Measurements from ENCODE around the gene TSPEAR.
"Not testable (repeated sequence)": the region's sequence is repeated elsewhere in the genome, so short reads cannot be mapped to it uniquely, and the experiment has no call there.

The TSPEAR gene

DNA sequence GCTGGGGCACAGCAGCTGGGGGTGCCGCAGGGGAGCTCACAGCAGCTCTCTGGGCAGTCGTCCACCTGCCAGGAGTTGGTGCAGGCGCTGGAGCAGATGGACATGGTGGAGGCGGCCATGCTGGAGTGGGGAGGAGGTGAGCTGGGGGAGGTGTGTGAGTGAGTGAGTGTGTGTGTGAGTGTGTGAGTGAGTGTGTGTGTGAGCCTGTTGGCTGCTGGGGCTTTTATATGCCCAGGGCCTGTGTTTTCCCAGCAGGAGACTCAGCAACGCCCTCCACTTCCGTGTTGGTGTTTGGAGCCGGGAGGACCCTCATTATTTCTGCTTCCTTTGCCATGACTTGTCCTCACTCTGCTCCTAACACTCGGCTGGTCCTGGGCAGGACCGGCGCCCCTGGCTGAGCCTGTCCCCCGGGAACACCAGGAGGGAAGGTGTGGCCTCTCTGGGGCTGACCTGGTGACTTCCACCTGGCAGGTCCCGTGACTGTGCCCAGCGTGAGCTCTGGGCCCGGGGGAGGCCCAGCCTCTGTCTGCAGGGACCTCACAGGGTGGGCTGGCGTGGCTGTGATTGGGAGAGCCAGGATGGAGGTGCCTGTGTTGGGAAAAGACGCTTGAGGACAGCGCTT, 159.9 kb downstream of the TSPEAR start, which contains the start of gene KRTAP10-2:
KRTAP10-2 (minus strand) TSS at position 166 of the 622 bp plus-strand sequence; CDS start at position 119, 47 bp downstream.
- intact Hi-C loops (cut with DNase I): no loop called here
- peak in 10 of 42 donors; percentile 2 to 21 (median 6) for DNase-seq

DNA sequence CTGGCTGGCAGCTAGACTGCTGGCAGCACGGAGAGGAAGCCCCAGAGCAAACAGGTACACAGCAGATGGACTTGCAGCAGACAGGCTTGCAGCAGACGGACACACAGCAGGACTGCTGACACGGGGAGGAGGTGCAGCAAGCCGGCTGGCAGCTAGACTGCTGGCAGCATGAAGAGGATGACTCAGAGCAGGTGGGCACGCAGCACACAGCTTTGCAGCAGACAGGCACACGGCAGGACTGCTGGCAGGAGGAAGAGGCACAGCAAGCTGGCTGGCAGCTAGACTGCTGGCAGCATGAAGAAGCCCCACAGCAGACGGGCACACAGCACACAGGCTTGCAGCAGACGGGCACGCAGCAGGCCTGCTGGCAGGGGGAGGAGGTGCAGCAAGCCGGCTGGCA, 160.6 kb downstream of the TSPEAR start:
- peak in 5 of 42 donors; percentile 1 to 23 (median 11) for DNase-seq
- intact Hi-C loops (cut with DNase I): no loop called here

DNA sequence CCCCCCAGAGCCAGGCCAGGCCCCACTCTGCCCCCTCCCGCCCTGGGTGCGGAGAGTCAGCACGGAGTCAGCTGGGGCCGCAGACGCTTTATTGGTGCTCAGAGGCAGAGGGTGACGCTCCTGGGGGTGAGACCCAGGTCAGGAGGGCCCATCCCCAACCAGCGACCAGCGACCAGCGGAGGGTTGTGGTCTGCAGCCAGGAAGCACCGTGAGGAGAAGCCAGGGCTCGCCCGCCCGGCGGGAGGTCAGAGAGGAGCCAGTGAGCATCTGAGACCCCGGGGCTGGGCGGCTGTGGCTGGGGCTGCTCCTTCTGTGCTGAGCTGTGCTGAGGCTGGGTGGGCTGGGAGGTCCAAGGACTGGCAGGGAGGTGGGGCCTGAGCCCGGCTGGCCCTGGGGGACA, 161.1 kb downstream of the TSPEAR start:
- intact Hi-C loops (cut with DNase I): not testable (repeated sequence)
- peak in 10 of 42 donors; percentile 2 to 24 (median 9) for DNase-seq

DNA sequence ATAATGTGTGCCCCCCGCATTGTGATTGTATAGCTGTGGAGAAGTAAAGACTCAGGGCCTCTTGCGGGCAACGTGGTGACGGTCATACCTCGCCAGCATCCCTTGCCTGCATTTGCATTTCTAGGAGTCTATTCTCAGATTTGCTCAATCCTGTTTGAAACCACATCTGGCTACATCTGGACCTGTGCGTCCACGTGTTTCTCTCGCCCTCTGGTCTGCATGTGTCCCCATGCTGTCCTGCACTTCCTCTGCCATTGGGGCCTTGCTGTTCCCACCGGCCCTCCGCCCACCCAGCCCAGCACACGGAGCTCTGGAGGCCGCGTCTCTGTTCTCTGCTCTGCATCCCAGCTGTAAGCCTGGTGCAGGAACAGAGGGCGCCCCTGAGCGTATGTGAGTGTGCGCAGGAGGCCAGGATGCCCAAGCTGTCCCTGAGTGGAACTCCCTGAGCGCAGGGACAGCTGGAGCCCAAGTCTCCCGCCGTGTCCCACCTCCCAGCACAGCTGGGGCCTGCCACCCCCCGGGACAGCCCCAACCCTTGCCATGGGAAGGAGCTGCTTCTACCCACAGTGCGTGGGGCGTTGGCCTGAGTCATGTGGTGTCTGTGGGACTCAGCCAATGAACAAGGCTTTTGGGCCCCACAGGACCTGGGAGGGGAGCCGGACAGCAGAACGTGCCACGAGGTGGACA, 161.7 kb downstream of the TSPEAR start:
- intact Hi-C loops (cut with DNase I): no loop called here
- peak in 8 of 42 donors; percentile 7 to 30 (median 12) for DNase-seq

- intact Hi-C loops (cut with DNase I): no loop called here
- peak in 4 of 42 donors; percentile 6 to 20 (median 12) for DNase-seq
Measured at GRCh38 chr21:44548922-44549321, 162.4 kb downstream of the TSPEAR start.

- DNase-seq: peak in 3 of 42 donors; percentile 1 to 22 (median 4)
- intact Hi-C loops (cut with DNase I): no loop called here
Measured at GRCh38 chr21:44548381-44548780, 163.0 kb downstream of the TSPEAR start.

DNA sequence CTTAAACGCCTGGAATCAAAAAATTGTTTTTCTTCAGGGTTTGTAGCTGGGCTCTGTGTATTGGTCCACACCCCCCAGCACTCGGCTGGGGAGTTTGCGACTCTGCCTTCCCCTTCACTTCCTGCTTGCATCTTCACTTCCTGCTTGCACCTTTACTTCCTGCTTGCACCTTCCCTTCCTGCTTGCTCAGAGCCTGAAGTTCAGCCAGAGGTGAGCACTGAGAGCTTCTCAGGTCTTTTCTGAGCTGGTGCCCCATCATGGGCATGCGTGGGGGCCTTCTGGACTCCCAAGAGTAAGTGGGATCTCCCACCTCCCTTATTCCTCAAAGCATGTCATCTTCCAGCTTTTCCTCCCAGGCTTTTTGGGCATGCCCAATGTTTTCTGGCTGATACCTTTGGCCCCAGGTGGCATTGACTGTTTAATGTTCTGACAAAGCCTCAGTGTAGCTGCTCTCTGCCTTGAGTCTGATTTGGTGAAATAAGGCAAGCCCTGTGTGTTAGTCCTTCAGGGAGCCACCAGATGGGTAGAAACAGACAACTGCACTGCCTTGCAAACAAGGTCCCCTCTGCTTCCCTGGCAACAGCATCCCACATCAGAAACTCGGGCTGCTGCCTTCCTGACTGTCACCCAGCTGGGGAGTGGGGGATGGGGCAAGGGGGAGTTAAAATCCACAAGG, 163.6 kb downstream of the TSPEAR start:
- peak in 5 of 42 donors; percentile 1 to 21 (median 5) for DNase-seq
- intact Hi-C loops (cut with DNase I): no loop called here

- intact Hi-C loops (cut with DNase I): no loop called here
- peak in 3 of 42 donors; percentile 1 to 6 (median 1) for DNase-seq
Measured at GRCh38 chr21:44544566-44544965, 166.8 kb downstream of the TSPEAR start.

- no peak for DNase-seq
- intact Hi-C loops (cut with DNase I): no loop called here
Measured at GRCh38 chr21:44542716-44543115, 168.7 kb downstream of the TSPEAR start.

GRCh38 chr21:44540741-44541288, 170.6 kb downstream of the TSPEAR start:
- intact Hi-C loops (cut with DNase I): no loop called here

DNA sequence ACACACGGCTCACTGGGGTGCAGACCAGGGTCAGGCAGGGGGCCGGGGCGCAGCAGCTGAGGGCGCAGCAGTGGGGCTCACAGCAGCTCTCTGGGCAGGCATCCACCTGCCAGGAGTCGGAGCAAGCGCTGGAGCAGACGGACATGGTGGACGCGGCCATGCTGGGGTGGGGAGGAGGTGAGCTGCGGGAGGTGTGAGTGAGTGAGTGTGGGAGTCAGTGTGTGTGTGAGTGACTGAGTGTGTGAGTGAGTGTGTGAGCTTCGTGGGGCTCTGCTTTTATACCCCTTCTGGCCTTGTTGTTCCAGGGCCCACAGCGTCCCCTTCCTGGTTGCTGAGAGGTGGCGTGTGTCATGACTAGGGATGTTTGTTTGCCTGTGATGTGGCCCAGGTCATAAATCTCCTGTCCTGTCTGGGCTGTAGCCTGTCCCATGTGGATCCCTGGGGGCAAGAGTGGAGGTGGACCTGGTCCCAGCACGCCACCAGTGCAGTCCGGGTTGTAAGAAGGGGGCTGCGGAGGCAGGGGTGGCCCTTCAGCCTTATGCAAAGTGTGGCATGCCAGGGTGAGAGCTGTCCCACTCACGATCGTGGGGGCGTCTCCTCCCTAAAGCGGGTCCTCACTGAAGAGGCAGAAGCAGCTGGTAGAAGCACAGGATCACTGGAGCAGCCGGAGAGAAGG, 171.2 kb downstream of the TSPEAR start, which contains the start of gene KRTAP10-1:
KRTAP10-1 (minus strand) TSS at position 205 of the 676 bp plus-strand sequence; CDS start at position 160, 45 bp downstream.
- DNase-seq: peak in 10 of 42 donors; percentile 0 to 39 (median 14)
- intact Hi-C loops (cut with DNase I): no loop called here

More at GRCh38 chr21:44540741-44541288, 170.6 kb downstream of the TSPEAR start:
- DNase-seq: peak in 7 of 42 donors; percentile 1 to 29 (median 14)

DNA sequence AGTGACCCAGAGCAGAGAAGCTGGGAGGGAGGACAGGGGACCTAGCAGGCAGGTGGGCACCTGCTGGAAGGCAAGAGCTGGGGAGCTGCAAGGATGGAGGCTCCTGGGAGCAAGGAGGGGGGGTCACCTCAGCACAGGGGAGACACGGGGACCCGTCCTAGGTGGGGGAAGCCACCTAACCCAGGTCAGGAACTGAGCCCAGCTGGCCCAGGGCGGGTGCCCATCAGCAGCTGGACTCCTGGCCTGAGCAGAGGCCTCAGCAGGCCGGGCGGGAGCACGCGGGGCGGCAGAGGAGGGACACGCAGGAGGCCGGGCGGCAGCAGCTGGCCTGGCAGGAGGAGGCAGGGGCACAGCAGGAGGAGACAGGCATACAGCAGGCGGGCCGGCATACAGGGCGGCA, 172.3 kb downstream of the TSPEAR start:
- intact Hi-C loops (cut with DNase I): no loop called here
- peak in 8 of 42 donors; percentile 0 to 26 (median 6) for DNase-seq

DNA sequence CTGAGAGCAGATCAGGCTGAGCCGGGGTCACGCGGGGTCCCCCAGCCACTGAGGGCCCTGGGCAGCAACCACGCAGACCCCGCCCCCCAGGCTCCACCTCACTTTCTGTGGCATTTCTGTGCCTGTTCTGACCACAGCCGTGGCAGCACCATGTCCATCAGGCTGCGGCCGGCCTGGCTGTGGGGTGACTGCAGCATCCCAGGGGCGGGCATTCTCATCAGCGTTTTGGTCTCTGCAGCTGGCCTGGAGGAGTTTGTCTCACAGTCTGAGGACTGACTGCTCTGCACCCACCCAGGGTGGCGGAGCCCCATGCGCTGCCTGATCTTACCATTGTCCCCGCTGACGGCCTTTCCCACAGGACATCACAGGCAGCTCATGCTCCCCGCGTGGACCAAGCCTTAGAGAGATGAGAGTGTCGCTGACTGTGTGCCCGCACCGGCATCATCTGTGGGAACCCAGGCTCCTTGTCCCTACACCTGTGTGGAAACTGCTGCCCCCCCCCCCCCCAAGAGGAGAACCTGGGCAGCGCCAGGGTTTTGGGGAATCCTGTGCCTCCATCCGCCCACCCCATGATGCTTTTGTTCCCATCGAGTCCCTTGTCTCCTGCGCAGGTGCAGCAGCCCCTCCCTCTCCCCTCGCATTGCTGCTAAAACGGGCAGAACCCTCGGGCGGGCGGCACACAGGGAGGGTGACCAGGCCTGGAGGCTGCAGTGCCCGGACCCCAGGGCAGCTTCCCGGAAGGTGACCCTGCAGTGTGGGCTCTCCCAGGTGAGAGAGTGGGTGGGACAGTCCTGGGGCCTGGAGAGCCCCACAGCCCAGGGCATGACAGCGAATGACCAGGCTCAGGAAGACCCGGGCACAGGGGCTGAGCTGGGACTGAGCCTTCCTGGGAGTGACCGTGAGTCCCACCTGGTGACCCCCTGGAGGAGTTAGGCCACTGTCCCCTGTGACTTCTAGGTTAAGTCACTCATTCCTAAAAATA, 173.2 kb downstream of the TSPEAR start:
- intact Hi-C loops (cut with DNase I): no loop called here
- peak in 12 of 42 donors; percentile 1 to 34 (median 14) for DNase-seq

DNA sequence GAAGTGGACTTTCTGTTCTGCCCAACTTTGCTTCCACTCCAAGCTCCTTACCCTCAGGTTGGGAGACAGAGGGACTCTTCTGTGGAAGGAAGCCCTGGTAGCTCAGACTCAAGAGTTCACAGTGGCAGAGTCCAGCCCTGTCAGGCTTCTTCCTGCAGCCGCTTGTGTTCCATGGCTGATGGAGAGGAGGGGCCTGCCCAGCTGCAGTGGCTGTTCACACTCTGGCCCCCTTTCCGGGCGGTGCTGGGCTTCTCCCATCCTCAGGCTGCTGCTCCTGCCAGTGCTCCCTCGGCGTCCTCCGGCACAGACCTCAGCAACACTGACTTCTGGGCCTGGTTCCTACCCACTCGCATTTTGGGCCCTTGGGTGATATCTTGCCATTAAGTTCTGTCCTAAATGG, 175.4 kb downstream of the TSPEAR start:
- intact Hi-C loops (cut with DNase I): no loop called here
- peak in 11 of 42 donors; percentile 2 to 43 (median 5) for DNase-seq

DNA sequence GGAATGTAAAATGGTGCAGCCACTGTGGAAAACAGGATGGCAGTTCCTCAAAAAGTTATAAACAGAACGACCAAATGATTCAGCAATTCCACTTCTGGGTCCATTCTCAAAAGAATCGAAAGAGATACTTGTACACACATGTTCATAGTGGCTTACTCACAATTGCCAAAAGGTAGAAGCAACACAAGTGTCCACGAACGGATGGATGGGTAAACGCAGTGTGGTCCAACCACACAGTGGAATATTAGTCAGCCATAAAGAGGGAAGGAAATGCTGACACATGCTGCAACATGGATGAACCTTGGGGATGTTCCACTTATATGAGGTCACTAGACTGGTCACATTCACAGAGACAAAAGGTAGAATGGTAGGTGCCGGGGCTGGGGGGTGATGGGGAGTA, 176.7 kb downstream of the TSPEAR start:
- DNase-seq: peak in 4 of 42 donors; percentile 0 to 6 (median 3)
- intact Hi-C loops (cut with DNase I): no loop called here

- intact Hi-C loops (cut with DNase I): no loop called here
- peak in 7 of 42 donors; percentile 0 to 17 (median 3) for DNase-seq
Measured at GRCh38 chr21:44533891-44534627, 177.3 kb downstream of the TSPEAR start.

Measured in head of caudate nucleus (tissue), 42 donors.